ENCODE data around the gene ADH1B.

- TF ChIP-seq, protein P1, sequence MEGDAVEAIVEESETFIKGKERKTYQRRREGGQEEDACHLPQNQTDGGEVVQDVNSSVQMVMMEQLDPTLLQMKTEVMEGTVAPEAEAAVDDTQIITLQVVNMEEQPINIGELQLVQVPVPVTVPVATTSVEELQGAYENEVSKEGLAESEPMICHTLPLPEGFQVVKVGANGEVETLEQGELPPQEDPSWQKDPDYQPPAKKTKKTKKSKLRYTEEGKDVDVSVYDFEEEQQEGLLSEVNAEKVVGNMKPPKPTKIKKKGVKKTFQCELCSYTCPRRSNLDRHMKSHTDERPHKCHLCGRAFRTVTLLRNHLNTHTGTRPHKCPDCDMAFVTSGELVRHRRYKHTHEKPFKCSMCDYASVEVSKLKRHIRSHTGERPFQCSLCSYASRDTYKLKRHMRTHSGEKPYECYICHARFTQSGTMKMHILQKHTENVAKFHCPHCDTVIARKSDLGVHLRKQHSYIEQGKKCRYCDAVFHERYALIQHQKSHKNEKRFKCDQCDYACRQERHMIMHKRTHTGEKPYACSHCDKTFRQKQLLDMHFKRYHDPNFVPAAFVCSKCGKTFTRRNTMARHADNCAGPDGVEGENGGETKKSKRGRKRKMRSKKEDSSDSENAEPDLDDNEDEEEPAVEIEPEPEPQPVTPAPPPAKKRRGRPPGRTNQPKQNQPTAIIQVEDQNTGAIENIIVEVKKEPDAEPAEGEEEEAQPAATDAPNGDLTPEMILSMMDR (IDR thresholded peaks at IDR 0.05): no peak
- no peak for TF ChIP-seq POLR2A (IDR thresholded peaks at IDR 0.05)
Measured at GRCh38 chr4:99351487-99351886, 30.3 kb upstream of the ADH1B start.
